Thyroid gland (tissue), 4 donors: ENCODE measurements around the gene ANXA2R.

Experiments
- CTCF ChIP-seq, 6 experiments: fragments of 200-600 bp in 3 of 6; fragments of 450-650 bp in 3 of 6; sonication (generic) in 3 of 6; IDR thresholded peaks; one replicate each; pipeline ENCODE4 v1.5.1; 2016 to 2019; ENCODE audit warnings: antibody characterized with exemption in 6 of 6, mild to moderate bottlenecking in 2 of 6, inconsistent platforms in 1 of 6, moderate library complexity in 1 of 6
- POLR2A ChIP-seq, 2 donors: fragments of 450-650 bp; IDR thresholded peaks; one replicate each; pipeline ENCODE4 v1.6.1; 2017; ENCODE audit warnings: antibody characterized with exemption in 2 of 2, mild to moderate bottlenecking in 2 of 2, moderate library complexity in 1 of 2

- no peak for TF ChIP-seq CTCF (IDR thresholded peaks at IDR 0.05)
- TF ChIP-seq POLR2A (IDR thresholded peaks at IDR 0.05), result no peak
Observed at GRCh38 chr5:43045236-43045635, 5.1 kb upstream of the ANXA2R start.
